ENCODE results near the gene SSTR1. TPM values are rescaled to one million over a fixed set of nuclear protein-coding genes. Genes with fewer than 3 reads are reported as not detected.

SSTR1 gene
- polyA plus RNA-seq, 5 donors, result 1.0 to 4.1 (median 1.9) TPM

GRCh38 chr14:38202444-38203191 is 5.1 kb upstream of the SSTR1 start:
- no peak for DNase-seq

- no peak for DNase-seq
These were observed 3.6 kb upstream of the SSTR1 start for GRCh38 chr14:38203929-38204718.

GRCh38 chr14:38204719-38205115 is 3.0 kb upstream of the SSTR1 start:
- no peak for DNase-seq

DNA sequence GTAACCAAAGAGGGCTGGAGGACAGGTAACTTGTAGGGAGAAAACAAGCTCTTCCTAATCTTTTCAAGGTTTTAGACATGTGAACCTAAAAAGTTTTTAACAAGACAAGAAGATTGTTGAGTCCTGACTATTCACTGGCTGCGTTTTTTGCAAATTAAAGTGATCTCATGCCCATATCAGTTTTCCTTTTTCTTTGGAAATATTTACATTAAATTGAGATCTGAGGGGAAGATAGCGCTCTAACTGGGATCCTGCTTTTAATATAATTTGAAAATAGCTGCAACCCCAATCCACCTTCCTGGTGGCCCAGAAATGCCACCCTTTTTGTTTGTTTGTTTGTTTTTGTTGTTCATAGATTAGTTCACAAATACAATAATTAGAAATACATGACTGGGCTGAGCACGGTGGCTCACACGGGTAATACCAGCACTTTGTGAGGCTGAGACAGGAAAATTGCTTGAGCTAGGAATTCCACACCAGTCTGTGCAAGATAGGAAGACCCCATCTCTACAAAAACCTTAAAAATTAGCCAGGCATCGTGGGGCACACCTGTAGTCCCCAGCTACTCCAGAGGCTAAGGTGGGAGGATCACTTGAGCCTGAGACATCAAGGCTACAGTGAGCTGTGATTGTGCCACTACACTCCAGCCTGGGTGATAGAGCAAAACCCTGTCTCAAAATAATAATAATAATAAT is 2.4 kb upstream of the SSTR1 start:
- DNase-seq, result no peak

DNA sequence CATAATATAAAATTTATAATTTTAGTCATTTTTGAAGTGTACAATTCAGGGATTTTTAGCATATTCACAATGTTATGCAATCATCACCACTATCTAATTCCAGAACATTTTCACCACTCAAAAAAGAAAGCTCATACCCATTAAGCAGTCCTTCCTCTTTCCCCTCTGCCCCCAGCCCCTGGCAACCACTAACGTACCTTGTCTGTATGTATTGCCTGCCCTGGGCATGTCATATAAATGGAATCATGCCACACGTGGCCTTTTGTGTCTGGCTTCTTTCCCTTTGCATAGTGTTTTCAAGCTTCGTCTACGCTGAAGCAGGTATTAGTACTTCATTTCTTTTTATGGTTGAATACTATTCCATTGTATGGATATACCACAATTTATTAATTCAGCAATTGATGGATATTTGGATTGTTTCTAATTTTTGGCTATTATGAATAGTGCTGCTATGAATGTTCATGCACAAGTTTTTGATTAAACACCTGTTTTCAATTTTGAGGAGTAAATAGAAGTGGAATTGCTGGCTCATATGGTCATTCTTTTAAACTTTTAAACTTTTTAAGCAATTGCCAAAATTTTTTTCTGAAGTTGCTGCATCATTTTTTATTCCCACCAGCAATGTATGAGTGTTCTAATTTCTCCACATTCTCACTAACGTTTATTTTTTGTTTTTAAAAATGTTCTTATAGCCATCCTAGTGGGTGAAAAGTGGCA is 1.6 kb upstream of the SSTR1 start:
- DNase-seq, result no peak

- DNase-seq, result no peak
These were observed 871 bp upstream of the SSTR1 start for GRCh38 chr14:38206689-38207376.

GRCh38 chr14:38207377-38207735 is 348 bp upstream of the SSTR1 start:
- no peak for DNase-seq

DNA sequence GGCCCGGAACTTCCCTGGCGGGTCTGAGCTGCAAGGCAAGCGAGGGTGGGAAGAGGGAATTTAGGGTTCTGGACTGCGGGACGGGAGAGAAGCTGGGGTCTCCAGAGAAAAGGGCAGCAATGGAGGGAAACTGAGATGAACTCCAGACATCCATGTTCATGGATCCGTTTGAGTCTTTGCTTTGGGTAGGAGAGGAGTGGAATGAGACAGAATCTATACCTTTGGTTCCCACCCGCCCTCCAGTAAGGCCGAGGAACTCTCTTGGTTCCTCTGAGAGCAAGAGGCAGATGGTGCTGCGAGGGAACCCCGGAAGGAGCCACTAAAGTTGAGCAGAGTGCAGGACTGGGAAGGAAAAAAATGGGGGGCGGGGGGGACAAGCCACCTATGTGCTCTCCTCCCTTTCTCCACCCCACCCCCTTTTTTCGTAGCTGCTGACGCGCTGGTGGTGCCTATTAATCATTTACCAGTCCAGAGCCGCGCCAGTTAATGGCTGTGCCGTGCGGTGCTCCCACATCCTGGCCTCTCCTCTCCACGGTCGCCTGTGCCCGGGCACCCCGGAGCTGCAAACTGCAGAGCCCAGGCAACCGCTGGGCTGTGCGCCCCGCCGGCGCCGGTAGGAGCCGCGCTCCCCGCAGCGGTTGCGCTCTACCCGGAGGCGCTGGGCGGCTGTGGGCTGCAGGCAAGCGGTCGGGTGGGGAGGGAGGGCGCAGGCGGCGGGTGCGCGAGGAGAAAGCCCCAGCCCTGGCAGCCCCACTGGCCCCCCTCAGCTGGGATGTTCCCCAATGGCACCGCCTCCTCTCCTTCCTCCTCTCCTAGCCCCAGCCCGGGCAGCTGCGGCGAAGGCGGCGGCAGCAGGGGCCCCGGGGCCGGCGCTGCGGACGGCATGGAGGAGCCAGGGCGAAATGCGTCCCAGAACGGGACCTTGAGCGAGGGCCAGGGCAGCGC is 1.2 kb downstream of the SSTR1 start:
- no peak for DNase-seq

DNA sequence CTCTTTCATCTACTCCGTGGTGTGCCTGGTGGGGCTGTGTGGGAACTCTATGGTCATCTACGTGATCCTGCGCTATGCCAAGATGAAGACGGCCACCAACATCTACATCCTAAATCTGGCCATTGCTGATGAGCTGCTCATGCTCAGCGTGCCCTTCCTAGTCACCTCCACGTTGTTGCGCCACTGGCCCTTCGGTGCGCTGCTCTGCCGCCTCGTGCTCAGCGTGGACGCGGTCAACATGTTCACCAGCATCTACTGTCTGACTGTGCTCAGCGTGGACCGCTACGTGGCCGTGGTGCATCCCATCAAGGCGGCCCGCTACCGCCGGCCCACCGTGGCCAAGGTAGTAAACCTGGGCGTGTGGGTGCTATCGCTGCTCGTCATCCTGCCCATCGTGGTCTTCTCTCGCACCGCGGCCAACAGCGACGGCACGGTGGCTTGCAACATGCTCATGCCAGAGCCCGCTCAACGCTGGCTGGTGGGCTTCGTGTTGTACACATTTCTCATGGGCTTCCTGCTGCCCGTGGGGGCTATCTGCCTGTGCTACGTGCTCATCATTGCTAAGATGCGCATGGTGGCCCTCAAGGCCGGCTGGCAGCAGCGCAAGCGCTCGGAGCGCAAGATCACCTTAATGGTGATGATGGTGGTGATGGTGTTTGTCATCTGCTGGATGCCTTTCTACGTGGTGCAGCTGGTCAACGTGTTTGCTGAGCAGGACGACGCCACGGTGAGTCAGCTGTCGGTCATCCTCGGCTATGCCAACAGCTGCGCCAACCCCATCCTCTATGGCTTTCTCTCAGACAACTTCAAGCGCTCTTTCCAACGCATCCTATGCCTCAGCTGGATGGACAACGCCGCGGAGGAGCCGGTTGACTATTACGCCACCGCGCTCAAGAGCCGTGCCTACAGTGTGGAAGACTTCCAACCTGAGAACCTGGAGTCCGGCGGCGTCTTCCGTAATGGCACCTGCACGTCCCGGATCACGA is 2.2 kb downstream of the SSTR1 start:
- no peak for DNase-seq

- no peak for DNase-seq
These were observed 3.0 kb downstream of the SSTR1 start for GRCh38 chr14:38210587-38211216.

GRCh38 chr14:38211255-38211735 is 3.6 kb downstream of the SSTR1 start:
- DNase-seq, result no peak

DNA sequence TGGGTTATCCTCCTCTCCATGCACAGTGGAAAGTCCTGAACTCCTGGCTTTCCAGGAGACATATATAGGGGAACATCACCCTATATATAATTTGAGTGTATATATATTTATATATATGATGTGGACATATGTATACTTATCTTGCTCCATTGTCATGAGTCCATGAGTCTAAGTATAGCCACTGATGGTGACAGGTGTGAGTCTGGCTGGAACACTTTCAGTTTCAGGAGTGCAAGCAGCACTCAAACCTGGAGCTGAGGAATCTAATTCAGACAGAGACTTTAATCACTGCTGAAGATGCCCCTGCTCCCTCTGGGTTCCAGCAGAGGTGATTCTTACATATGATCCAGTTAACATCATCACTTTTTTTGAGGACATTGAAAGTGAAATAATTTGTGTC is 4.4 kb downstream of the SSTR1 start:
- DNase-seq, result no peak

DNA sequence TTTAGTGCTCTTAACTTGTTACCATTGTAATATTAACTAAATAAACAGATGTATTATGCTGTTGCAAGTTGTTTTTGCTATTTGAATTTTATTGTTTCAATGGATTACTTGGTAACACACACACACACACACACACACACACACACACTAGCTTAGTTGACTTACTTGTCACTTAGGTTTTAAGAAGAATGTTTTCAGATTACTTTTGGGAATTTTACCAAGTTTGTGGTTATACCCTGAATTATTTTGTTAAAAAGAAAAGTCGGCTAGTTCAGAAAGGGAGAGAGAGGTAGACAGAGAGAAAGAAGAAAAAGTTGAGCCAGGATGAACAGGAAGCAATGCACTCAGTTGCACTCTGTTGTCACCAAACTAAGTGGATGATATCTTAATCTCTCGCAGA is 5.3 kb downstream of the SSTR1 start:
- no peak for DNase-seq

- no peak for DNase-seq
These were observed 9.8 kb downstream of the SSTR1 start for GRCh38 chr14:38217553-38217952.

- DNase-seq, result no peak
These were observed 13.4 kb downstream of the SSTR1 start for GRCh38 chr14:38221077-38221476.

DNA sequence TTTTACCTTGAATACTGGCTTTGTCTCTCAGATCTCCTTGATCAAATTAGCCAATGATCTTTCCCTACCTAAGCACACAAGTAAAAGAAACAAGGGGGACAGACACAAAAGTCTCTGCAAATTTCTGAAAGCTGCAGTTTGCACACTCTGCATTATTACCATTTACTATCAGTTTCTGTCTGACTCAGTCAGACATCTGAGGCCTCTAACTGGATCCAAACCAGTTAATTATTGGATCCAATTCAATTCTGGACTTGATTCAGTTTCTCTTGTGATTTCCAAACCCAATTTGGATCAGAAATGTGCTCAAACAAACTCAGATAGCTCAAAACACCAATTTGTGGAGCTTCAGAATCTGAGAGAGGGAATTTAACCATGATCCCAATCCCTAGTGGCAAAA is 16.6 kb downstream of the SSTR1 start:
- DNase-seq, result no peak

DNA sequence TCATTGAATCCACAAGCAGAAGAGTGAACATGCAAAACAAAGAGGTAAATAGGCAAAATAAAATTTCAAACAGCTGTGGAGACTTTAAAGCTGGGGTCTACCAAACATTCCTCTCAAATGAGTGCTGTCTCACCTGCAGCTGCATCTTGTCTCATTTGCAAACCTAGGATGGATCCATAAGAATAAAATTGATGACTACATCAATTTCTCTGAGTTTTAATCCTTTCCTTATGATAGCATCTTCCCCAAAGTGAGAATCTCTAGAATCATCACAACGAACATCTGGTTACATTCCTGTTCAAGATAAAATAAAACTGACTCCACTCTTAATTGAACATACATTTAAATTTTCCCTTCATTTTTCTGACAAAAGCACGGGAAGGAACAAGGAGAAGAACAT is 18.2 kb downstream of the SSTR1 start:
- DNase-seq, result no peak

DNA sequence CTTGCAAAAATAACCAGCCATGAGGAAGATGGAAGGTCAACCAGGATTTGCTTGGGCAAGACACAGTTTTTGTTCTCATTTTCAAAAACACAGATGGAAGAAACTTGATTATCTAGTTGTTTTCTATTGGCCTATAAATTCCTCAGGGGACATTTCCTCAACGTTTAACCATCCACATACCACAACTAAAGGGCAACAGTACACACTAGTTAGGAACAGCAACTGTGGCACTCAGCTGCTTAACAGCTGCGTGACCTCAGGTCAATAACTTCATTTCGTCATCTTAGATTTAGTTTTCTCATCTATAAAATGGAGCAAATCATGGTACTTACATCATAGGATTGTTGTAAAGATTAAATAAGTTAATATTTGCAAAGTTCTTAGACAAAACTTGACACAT is 18.7 kb downstream of the SSTR1 start:
- no peak for DNase-seq

Measured in right lung (tissue), 5 donors.